Measurements from ENCODE around the gene RSPH10B. TPM values are rescaled to one million over a fixed set of nuclear protein-coding genes. Genes with fewer than 3 reads are reported as not detected.
"Not testable (repeated sequence)": the region's sequence is repeated elsewhere in the genome, so short reads cannot be mapped to it uniquely, and the experiment has no call there.

Gene RSPH10B
- total and polyA plus RNA-seq, 10 of the 15 experiments (the other 5 are each of a cell fraction or from before 2014, with no cell fraction given) = 0.03 TPM; not detected in 9

- BruUV-seq (replicated peaks); ATAC-seq; DNase-seq (ENCODE audit: low read depth, low spot score); H3K4me1 ChIP-seq (ENCODE audit: control insufficient read depth, insufficient read depth, low read length); in situ Hi-C loops (cut with MboI); H3K27me3 ChIP-seq (replicated peaks in 1 of 2; ENCODE audit: control insufficient read depth in 2 of 2, insufficient read depth in 2 of 2, low read length in 1 of 2); H2AFZ ChIP-seq (ENCODE audit: control insufficient read depth, low read depth, low read length); H3K9me3 ChIP-seq (replicated peaks; ENCODE audit: control insufficient read depth, insufficient read depth, low read length); H3K36me3 ChIP-seq (ENCODE audit: control insufficient read depth in 2 of 2, insufficient read depth in 2 of 2, low read length in 1 of 2); H4K20me1 ChIP-seq (ENCODE audit: control insufficient read depth, insufficient read depth); FAIRE-seq: not testable (repeated sequence)
- peak overlapping the region; percentile 90 for H3K9ac ChIP-seq (ENCODE audit: control insufficient read depth, insufficient read depth, low read length)
- WGBS (ENCODE audit: insufficient coverage, insufficient replicate concordance, low lambda C conversion rate, missing lambda C conversion rate) = 1% methylated on average over 21 of the region's 27 CpGs
- intact Hi-C loops (cut with micrococcal nuclease; ENCODE audit: unreplicated experiment) = loop anchor here (2.0 to 10.0 kb wide), 2 partner anchors 99 to 437 kb away; partner anchors contain the start of gene DAGLB
- RAD21 ChIA-PET (ENCODE audit: unreplicated experiment) = interaction anchor here (0.7 to 2.6 kb wide), 4 partner anchors 10 to 262 kb away, joined by 3 to 13 read pairs (median 6); no protein-coding TSS in a partner anchor
- TF ChIP-seq HDGF (IDR thresholded peaks at IDR 0.05) (0 out of 2 replicates have a peak, but pooled peaks have one; percentile 22), MLLT1 (IDR thresholded peaks at IDR 0.05) (peak; percentile 83)
- CTCF ChIA-PET = interaction anchor here (0.6 to 3.5 kb wide), 8 partner anchors 10 to 342 kb away, joined by 3 to 15 read pairs (median 4); no protein-coding TSS in a partner anchor
- peak overlapping the region; percentile 45 for H3K4me2 ChIP-seq (ENCODE audit: control insufficient read depth, insufficient read depth)
- peaks cover 41% of the 10 kb centered on the region for H3K79me2 ChIP-seq (ENCODE audit: control insufficient read depth, insufficient read depth, low read length)
- H3K4me3 ChIP-seq = peak overlapping the region; percentile 93
- peak overlapping the region; percentile 89 for H3K27ac ChIP-seq (ENCODE audit: control insufficient read depth, insufficient read depth)
- SMC1A ChIA-PET (ENCODE audit: uncharacterized antibody, unreplicated experiment) = interaction anchor here (0.7 to 3.5 kb wide), 4 partner anchors 11 to 100 kb away, joined by 3 to 24 read pairs (median 10); no protein-coding TSS in a partner anchor
- POLR2A ChIA-PET = interaction anchor here (0.8 to 1.7 kb wide), 5 partner anchors 11 to 440 kb away, joined by 3 to 9 read pairs (median 5); partner anchors contain the start of gene DAGLB
These were observed 37.5 kb upstream of the RSPH10B start for GRCh38 chr7:6007835-6008590.

Measured in GM12878 (cell line).